ENCODE results near the gene WIPF1.

Gene WIPF1

DNA sequence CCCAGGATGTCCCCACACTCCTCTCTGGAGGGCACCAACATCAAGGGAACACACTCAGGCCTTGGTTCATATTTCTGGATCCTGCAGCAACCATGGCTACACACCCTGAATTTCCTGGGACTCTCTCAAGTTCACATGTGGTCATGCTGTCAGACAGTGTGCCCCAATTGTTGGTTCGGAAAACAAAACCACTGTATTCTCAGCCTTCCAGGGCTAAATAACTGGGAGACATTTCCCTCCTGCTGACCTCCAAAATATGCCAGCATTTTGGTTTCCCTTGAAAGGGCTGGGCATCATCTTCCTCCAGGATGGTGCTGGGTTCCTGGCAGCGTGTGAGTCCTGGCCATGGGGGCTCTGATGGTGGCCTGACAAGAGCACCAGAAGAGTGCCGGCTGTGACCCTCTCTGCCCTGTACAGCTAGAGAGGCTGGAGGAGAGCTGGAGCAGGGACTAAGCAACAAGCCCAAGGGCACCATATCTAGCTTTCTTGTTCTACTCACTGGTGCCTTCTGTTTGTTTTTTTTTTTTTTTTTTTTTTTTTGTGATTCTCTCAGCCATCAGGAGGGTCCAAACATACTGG is 37.5 kb upstream of the WIPF1 start:
- TF ChIP-seq, protein P1, sequence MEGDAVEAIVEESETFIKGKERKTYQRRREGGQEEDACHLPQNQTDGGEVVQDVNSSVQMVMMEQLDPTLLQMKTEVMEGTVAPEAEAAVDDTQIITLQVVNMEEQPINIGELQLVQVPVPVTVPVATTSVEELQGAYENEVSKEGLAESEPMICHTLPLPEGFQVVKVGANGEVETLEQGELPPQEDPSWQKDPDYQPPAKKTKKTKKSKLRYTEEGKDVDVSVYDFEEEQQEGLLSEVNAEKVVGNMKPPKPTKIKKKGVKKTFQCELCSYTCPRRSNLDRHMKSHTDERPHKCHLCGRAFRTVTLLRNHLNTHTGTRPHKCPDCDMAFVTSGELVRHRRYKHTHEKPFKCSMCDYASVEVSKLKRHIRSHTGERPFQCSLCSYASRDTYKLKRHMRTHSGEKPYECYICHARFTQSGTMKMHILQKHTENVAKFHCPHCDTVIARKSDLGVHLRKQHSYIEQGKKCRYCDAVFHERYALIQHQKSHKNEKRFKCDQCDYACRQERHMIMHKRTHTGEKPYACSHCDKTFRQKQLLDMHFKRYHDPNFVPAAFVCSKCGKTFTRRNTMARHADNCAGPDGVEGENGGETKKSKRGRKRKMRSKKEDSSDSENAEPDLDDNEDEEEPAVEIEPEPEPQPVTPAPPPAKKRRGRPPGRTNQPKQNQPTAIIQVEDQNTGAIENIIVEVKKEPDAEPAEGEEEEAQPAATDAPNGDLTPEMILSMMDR (conservative IDR thresholded peaks at IDR 0.05; ENCODE audit: low read depth, low read length): no peak
- no peak overlapping the region for H3K4me3 ChIP-seq (ENCODE audit: low read depth, low read length)
- DNase-seq (ENCODE audit: low read depth): no peak

DNA sequence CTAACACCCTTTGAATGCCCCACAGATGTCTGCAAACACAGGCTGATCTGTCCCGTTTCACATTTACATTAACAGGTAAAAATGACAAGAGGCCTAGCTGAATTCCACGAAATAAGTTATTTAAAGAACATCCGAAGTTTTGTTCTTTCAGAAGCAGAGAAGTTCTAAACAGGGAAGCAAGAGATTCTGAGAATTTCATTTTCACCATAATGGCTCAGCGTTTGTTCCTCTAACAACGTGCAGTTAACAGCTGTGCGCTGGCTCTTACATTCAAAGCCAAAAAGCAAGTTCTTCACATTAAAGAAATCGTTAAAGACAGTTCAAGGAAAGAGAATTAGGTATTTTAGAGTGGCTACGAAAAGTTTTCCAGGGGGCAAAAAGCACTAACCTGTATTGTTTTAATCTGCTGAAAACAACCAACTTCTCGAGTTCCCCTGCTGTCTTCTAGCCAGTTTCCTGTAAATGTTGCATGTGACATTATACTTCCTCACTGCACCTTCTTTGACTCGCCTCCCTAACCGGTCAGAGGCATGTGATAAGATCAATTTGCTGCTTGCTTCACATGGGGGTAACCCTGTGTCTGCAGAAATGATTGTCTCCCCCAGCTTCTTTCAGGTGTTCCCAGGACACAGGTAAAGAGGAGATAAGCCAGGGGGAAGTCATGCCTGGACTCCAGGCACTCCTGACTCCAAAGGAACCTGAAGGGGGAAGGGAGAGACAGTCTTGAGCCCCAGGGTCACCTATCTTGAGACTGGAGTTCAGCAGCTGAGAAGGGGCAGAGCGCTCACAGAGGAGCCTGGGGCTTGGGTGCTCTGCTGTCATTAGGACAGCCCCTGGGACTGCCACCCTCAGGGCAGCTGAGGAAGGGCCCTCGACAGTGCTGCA is 36.8 kb upstream of the WIPF1 start:
- no peak overlapping the region for H3K4me3 ChIP-seq (ENCODE audit: low read depth, low read length)
- DNase-seq (ENCODE audit: low read depth): peak; percentile 42
- TF ChIP-seq, protein P1 (conservative IDR thresholded peaks at IDR 0.05; ENCODE audit: low read depth, low read length): no peak

DNA sequence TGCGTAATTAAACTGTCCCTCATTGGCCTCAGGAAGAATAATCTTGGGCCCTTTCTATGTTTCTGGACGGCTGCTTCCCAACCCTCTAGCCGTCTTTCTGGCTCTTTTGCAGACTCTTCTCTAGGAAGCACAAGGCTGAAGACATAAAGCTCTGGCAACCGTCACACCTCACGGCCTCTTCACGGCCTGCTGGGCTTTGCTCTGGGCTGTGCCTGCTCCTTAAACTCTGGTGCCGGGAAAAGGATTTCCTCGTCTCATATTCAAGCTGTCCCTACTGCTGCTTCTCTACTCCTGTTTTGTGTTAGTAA is 36.0 kb upstream of the WIPF1 start:
- peak; percentile 16 for DNase-seq (ENCODE audit: low read depth)
- H3K4me3 ChIP-seq (ENCODE audit: low read depth, low read length): no peak overlapping the region
- TF ChIP-seq, protein P1 (conservative IDR thresholded peaks at IDR 0.05; ENCODE audit: low read depth, low read length): no peak

DNA sequence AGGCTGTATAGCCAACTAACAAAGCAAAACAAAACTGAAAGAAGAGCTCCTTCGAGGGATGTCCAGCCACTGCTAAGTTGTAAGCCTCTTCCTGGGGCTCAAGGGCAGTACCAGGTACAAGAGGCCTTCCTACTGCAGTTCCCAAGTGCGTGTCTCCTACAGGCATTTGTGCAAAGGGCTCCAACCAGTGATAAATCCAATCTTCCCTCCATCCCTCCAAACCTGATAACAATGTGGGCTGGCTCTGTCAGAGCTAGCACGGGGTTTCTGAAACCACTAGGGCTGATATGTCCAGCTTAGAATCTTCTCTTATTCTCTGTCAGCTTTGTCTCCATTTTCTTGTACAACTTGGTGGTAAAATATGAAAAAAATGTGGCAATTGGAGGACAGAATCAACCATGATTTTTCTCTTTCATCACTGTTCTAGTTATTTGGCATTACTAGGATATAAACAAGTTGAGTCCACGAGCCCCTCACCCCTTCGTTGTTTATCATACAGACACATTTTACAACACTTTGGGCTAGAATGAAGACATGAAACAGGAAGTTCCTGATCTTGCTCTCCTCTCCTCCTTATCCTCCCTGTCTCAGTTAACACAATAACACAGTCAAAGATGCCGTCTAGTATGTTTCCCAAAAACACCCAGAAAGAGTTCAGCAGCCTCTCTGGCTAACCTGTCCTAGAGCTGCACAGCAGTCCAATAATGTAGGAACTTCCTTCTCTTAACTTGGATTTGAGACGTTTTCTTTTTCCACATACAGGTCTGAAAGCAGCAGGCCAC is 35.4 kb upstream of the WIPF1 start:
- no peak overlapping the region for H3K4me3 ChIP-seq (ENCODE audit: low read depth, low read length)
- TF ChIP-seq, protein P1 (conservative IDR thresholded peaks at IDR 0.05; ENCODE audit: low read depth, low read length): no peak
- peak; percentile 58 for DNase-seq (ENCODE audit: low read depth)

DNA sequence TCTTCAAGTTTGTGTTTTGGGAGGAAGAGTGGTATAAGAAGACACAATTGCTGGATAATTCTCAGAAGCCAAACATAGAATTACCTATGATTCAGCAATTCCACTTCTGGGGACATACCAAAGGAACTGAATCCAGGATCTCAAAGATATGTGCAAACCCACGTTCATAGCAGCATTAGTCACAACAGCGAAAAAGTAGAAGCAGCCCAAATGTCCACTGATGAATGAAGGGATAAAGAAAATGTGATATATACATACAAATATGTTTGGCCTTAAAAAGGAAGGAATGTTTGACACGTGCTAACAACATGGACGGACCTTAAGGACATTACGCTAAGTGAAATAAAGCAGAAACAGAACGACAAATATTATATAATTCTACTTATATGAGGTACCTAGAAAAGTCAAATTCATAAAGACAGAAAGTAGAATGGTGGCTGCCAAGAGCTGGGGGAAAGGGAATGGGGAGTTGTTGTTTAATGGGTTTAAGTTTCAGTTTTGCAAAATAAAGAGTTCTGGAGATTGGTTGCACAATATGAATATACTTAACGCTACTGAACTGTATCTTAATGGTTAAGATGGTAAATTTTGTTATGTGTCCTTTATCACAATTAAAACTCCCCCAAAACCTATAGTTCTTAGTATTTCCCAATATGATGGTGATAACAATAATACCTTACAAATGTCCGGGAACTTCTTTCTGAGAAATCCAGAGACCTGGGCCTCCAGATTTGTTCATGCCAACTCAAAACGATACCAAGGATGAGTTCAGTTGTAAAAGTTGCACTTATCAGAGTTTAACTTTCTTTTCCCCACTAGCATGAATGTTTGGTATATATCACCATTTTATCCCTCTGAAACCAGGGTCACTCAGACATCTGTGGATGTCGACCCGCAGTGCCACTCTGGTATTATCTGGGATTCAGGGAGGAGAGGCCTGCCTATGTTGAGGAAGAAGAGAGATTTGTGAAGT is 33.7 kb upstream of the WIPF1 start:
- H3K4me3 ChIP-seq (ENCODE audit: low read depth, low read length): no peak overlapping the region
- TF ChIP-seq, protein P1 (conservative IDR thresholded peaks at IDR 0.05; ENCODE audit: low read depth, low read length): no peak
- peak; percentile 82 for DNase-seq (ENCODE audit: low read depth)

DNA sequence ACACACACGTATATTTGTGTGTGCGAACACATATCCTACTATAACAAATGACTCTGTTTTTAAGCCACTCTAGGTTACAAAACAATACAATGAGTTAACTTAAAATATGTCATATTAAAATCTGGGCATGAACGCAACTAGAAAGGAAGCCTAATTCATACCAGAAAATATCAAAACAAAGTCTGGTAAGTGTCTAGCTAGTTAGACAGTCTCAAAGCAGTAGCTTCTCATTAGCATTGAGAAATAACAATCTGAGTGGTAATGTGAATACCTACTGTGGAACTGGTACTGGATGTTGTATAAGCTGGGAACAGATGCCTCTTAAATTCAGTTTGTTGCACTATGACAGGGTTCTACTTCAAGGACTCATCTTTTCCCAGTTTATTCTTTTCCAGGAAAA is 32.5 kb upstream of the WIPF1 start:
- H3K4me3 ChIP-seq (ENCODE audit: low read depth, low read length): no peak overlapping the region
- TF ChIP-seq, protein P1 (conservative IDR thresholded peaks at IDR 0.05; ENCODE audit: low read depth, low read length): no peak
- DNase-seq (ENCODE audit: low read depth): no peak

Data from choroid plexus epithelial cell (primary cell).